Stimulated activated memory B cell treated with anti-CD40 and anti-IgM and Interleukin-4, amounts not matched to agents 10 μg/mL and 1 μg/mL and 100 μg/mL, for 72 hours (primary cell): ENCODE data around the gene DUSP21.
"Not testable (repeated sequence)": the region's sequence is repeated elsewhere in the genome, so short reads cannot be mapped to it uniquely, and the experiment has no call there.

Experiments used
- ATAC-seq: fragments of 150-1000 bp; cut with Tn5 transposase; 2 replicates; pipeline ENCODE4 v1.10.0; 2021
- H3K27ac Mint-ChIP-seq: one replicate; pipeline ENCODE4 v1.8.0; 2022; ENCODE audit warnings: mild to moderate bottlenecking, mixed read lengths
- H3K27me3 Mint-ChIP-seq: one replicate; pipeline ENCODE4 v1.8.0; 2022; ENCODE audit warnings: mixed read lengths
- H3K36me3 Mint-ChIP-seq: one replicate; pipeline ENCODE4 v1.8.0; 2022; ENCODE audit warnings: mixed read lengths
- H3K4me1 Mint-ChIP-seq: one replicate; pipeline ENCODE4 v1.8.0; 2022; ENCODE audit warnings: mixed read lengths
- H3K4me3 Mint-ChIP-seq: one replicate; pipeline ENCODE4 v1.8.0; 2022; ENCODE audit warnings: mild to moderate bottlenecking, moderate library complexity, mixed read lengths
- H3K9me3 Mint-ChIP-seq: one replicate; pipeline ENCODE4 v1.8.0; 2022; ENCODE audit warnings: mixed read lengths

DUSP21 gene

DNA sequence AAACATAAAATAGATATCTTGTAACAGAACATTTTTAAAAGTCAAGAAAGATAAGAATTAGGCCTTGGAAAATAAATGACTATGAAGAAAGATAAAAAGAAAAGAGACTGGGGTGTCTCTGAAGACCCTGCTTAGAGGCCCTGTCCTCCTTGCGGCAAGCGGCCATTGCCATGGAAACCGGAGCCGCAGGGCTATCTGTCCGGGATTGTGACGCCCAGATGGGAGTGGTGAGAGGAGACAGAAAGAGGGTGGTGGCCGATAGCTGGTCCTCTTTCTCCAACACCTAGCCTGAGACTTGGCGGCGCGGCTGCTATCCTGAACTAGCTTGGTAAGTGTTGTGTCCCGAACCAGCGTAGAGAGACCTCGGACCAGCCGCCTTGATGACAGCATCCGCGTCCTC lies at the start of gene DUSP21:
TSS of gene DUSP21 (plus strand) at position 269 of the 400 bp plus-strand sequence. CDS start at position 381, 112 bp downstream.
- no peak within 1 kb of the TSS for H3K4me3 Mint-ChIP-seq
- no peak within 1 kb of the TSS for H3K27ac Mint-ChIP-seq
- no peaks in the 10 kb centered on the region for H3K27me3 Mint-ChIP-seq
- no peaks in the 10 kb centered on the region for H3K36me3 Mint-ChIP-seq
- H3K4me1 Mint-ChIP-seq, result no peaks in the 10 kb centered on the region
- no peak for ATAC-seq
- H3K9me3 Mint-ChIP-seq, result no peaks in the 10 kb centered on the region

DNA sequence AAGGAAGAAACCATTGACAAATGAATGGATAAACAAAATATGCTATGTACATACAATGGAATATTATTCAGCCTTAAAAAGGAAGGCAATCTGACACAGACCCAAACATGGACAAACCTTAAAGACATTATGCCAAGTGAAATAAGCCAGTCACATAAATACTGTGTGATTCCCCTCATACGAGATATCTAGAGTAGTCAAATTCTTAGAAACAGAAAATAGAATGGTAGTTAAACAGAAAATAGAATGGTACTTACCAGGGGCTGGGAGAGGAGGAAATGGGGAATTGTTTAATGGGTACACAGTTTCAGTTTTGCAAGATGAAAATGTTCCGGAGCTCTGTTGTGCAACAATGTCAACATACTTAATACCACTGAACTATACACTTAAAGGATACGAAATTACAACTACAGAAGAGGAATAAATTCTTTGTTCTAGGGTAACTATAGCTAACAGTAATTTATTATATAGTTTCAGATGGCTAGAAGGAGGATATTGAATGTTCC lies 47.8 kb upstream of the DUSP21 start:
- no peak overlapping the region for H3K27ac Mint-ChIP-seq
- no peaks in the 10 kb centered on the region for H3K27me3 Mint-ChIP-seq
- H3K4me1 Mint-ChIP-seq, result peaks cover 5% of the 10 kb centered on the region
- H3K36me3 Mint-ChIP-seq, result no peaks in the 10 kb centered on the region
- H3K9me3 Mint-ChIP-seq, result no peaks in the 10 kb centered on the region
- no peak overlapping the region for H3K4me3 Mint-ChIP-seq
- no peak for ATAC-seq

DNA sequence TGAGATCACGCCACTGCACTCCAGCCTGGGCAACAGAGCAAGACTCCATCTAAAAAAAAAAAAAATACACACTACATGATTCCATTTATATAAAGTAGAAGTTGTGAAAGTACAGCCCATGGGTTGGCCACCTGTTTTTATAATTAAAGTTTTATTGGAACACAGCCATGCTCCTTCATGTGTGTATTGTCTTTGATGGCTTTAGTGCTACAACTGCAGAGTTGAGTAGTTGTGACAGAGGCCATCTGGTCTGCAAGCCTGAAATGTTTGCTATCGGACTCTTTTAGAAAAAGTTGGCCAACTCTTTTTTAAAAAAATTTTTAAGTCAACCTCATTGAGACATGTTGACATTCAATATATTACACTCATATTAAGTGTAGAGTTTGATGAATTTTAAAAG lies 41.2 kb upstream of the DUSP21 start:
- no peak for ATAC-seq
- Mint-ChIP-seq H3K27ac (no peak overlapping the region), H3K4me1 (no peaks in the 10 kb centered on the region), H3K27me3 (no peaks in the 10 kb centered on the region), H3K9me3 (no peaks in the 10 kb centered on the region), H3K4me3 (no peak overlapping the region), H3K36me3 (no peaks in the 10 kb centered on the region)

DNA sequence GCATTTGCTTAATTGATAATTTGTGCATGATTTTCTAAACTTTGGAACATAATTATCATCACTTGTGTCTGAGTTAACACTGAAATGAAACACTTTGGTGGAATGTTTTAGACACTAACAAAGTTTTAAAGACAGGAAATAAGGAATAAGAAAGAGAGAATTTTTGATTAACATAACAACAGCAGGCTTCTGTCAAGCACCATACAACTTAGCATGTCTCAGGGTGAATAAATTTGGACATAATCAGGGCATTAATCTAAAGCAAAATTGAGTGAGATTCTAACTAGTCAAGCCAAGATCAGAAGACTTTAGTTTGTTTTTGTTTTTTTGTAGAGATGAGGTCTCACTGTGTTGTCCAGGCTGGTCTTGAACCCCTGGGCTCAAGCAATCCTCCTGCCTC lies 28.1 kb upstream of the DUSP21 start:
- Mint-ChIP-seq H3K36me3 (no peaks in the 10 kb centered on the region), H3K9me3 (no peaks in the 10 kb centered on the region), H3K4me3 (no peak overlapping the region), H3K4me1 (no peaks in the 10 kb centered on the region), H3K27ac (no peak overlapping the region), H3K27me3 (peaks cover 9% of the 10 kb centered on the region)
- no peak for ATAC-seq

DNA sequence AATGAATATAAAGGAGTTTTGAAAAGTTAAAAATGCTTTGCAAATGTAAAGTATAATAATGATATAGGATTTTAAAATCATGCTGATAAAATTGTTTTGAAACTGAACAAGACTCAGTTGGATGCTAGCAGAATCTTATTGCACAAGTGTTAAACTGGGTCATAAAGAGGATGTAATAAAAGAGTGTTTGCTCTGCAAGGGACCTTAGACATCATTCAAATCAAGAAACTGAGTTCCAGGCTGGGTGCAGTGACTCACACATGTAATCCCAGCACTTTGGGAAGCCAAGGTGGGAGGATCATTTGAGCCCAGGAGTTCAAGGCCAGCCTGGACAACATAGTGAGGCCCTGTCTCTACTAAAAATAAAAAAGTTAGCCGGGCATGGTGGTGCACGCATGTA lies 27.5 kb upstream of the DUSP21 start:
- Mint-ChIP-seq H3K27me3 (peaks cover 9% of the 10 kb centered on the region), H3K36me3 (no peaks in the 10 kb centered on the region), H3K4me3 (no peak overlapping the region), H3K27ac (no peak overlapping the region), H3K9me3 (no peaks in the 10 kb centered on the region), H3K4me1 (no peaks in the 10 kb centered on the region)
- ATAC-seq, result no peak

DNA sequence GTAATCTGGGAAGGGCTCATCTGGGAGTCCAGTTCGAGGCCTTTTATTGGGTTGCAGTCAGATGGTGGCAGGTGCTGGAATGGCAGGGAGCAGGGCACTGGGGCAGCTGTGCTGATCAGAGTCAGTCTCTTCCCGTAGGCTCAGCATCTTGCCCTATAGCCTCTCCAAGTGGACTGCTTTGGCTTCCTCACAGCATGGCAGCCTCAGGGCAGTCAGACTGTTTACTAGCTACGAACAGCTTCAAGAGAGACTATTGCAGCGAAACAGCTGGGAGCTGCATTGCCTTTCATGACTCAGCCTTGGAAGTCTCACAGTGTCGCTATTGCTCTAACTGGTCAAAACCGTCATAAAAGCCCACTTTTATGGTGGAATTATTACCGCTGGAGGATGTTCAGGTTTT lies 26.8 kb upstream of the DUSP21 start:
- no peak for ATAC-seq
- peaks cover 9% of the 10 kb centered on the region for H3K27me3 Mint-ChIP-seq
- H3K9me3 Mint-ChIP-seq, result peaks cover 2% of the 10 kb centered on the region
- no peak overlapping the region for H3K27ac Mint-ChIP-seq
- no peaks in the 10 kb centered on the region for H3K4me1 Mint-ChIP-seq
- H3K4me3 Mint-ChIP-seq, result no peak overlapping the region
- no peaks in the 10 kb centered on the region for H3K36me3 Mint-ChIP-seq

DNA sequence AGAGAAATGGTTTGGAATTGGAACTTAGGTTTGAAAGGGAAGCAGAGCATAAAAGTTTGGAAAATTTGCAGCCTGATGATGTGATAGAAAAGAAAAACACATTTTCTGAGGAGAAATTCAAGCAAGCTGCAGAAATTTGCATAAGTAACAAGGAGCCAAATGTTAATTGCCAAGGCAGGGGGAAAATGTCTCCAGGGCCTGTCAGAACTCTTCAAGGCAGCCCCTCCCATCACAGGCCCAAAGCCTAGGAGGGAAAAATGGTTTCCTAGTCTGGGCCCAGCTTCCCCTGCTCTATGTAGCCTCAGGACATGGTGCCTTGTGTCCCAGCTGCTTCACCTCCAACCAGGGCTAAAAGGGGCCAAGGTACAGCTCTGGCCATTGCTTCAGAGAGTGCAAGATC lies 21.2 kb upstream of the DUSP21 start:
- peaks cover 4% of the 10 kb centered on the region for H3K9me3 Mint-ChIP-seq
- H3K36me3 Mint-ChIP-seq, result no peaks in the 10 kb centered on the region

DNA sequence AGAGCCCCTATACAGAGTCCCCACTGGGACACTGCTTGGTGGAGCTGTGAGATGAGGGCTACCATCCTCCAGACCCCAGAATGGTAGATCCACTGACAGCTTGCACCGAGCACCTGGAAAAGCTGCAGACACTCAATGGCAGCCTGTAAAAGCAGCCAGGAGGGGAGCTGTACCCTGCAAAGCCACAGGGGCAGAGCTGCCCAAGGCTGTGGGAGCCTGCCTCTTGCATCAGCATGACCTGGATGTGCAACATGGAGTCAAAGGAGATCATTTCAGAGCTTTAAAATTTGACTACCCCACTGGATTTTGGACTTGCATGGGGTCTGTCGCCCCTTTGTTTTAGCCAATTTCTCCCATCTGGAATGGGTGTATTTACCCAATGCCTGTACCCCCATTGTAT lies 20.6 kb upstream of the DUSP21 start:
- not testable (repeated sequence) for H3K36me3 Mint-ChIP-seq, H3K27me3 Mint-ChIP-seq, H3K9me3 Mint-ChIP-seq, H3K27ac Mint-ChIP-seq, H3K4me3 Mint-ChIP-seq, H3K4me1 Mint-ChIP-seq, ATAC-seq

More for the DNA sequence above, 21.2 kb upstream of the DUSP21 start:
- Mint-ChIP-seq H3K27me3 (no peaks in the 10 kb centered on the region), H3K4me1 (no peaks in the 10 kb centered on the region), H3K4me3 (no peak overlapping the region), H3K27ac (no peak overlapping the region)
- ATAC-seq, result no peak

DNA sequence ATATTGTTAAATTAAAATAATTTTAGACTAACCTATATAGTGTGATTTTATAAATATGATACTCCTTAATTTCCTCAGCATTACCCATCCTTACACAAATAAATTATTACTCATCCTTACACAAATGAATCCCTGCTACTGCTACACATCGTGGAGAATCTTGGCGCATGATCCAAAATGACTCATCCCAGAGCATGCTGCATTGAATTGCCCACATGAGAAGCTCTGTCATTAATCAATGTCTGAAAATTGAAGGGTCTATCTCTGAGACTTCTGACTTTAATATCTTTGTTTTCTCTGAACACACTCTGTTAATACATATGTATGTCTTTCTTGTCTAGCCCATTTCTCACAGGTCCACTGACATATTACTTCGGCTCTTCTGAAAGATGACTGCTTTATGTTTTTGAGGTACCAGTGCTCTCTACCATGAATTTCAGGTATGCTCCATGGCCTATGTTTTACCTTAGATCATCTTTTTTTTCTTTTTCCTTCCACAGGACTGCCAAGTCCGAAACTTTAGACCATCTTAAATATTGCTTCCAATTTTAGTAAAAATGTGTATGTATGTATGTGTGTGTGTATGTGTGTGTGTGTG lies 15.7 kb upstream of the DUSP21 start:
- no peaks in the 10 kb centered on the region for H3K36me3 Mint-ChIP-seq
- no peak overlapping the region for H3K4me3 Mint-ChIP-seq
- no peak for ATAC-seq
- no peak overlapping the region for H3K27ac Mint-ChIP-seq
- no peaks in the 10 kb centered on the region for H3K27me3 Mint-ChIP-seq
- no peaks in the 10 kb centered on the region for H3K4me1 Mint-ChIP-seq
- no peaks in the 10 kb centered on the region for H3K9me3 Mint-ChIP-seq

DNA sequence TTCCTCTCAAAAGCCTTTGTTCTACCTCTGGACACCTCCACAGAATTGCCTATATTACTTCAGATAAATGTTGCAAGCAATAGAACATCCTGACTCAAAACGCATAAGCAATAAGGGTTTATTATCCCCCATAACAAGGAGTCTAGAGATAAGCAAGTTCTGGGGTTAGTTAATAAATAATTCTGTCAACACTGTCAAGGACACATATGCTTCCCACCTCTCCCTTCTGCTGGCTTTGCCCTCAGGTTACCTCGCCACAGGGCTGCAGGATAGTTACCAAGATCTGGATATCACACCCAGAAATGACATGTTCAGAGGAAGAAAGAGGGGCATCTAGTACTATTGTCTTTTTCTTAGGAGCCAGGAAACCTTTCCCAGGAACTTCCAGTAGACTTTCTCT lies 14.0 kb upstream of the DUSP21 start:
- ATAC-seq, result no peak
- H3K4me3 Mint-ChIP-seq, result no peak overlapping the region
- no peaks in the 10 kb centered on the region for H3K4me1 Mint-ChIP-seq
- no peaks in the 10 kb centered on the region for H3K36me3 Mint-ChIP-seq
- H3K9me3 Mint-ChIP-seq, result no peaks in the 10 kb centered on the region
- H3K27ac Mint-ChIP-seq, result no peak overlapping the region
- no peaks in the 10 kb centered on the region for H3K27me3 Mint-ChIP-seq

DNA sequence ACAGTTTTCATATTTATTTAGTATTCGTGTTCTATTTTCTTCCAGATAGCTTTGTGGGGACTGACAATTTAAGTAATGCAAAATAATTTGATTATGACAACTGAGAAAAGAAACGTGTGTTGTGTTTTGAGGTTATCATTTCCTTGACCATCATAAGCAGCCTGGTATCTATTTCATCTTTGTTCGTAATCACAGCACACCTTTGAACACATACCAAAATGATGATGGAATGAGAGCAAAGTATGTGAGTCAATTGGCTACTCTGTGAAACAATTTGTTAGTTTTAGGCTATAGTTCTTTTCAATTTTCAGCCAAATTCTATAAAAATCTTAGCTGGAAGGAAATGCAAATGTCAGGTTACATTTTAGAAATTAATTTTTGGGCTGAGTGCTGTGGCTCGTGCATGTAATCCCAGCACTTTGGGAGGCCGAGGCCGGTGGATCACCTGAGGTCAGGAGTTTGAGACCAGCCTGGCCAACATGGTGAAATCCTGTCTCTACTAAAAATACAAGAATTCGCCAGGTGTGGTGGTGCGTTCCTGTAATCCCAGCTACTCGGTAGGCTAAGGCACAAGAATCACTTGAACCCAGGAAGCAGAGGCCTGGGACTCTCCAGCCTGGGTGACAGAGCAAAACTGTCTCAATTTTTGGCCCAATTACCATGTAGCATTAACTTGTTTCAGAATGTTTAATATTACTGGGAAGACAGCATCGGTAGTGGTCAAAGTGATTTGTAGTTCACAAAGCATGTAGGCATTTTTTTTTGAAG lies 1.1 kb upstream of the DUSP21 start:
- H3K9me3 Mint-ChIP-seq, result no peaks in the 10 kb centered on the region

DNA sequence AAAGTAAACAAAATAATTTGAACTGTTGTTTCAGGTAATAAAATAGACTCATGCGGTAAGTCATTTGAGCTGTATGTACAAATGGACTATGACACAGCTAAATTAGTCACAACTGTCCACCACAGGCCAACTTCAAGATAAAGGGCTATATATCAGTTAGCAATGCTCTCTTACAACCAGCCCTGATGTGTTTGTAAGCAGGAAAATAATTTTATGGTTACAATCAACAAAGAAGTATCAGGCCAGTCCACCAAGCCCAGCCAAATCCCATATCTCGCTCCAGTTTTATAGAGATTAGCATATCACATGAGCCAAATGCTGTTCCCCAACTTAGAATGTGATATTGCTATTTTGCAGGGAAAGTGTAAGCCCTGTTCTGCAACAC lies 511 bp upstream of the DUSP21 start:
- H3K9me3 Mint-ChIP-seq, result no peaks in the 10 kb centered on the region
- no peaks in the 10 kb centered on the region for H3K36me3 Mint-ChIP-seq
- H3K27ac Mint-ChIP-seq, result no peak overlapping the region
- H3K4me1 Mint-ChIP-seq, result no peaks in the 10 kb centered on the region
- no peaks in the 10 kb centered on the region for H3K27me3 Mint-ChIP-seq
- no peak overlapping the region for H3K4me3 Mint-ChIP-seq
- no peak for ATAC-seq

More for the DNA sequence above, 1.1 kb upstream of the DUSP21 start:
- Mint-ChIP-seq H3K27me3 (no peaks in the 10 kb centered on the region), H3K36me3 (no peaks in the 10 kb centered on the region), H3K27ac (no peak overlapping the region), H3K4me1 (no peaks in the 10 kb centered on the region), H3K4me3 (no peak overlapping the region)
- ATAC-seq, result no peak

DNA sequence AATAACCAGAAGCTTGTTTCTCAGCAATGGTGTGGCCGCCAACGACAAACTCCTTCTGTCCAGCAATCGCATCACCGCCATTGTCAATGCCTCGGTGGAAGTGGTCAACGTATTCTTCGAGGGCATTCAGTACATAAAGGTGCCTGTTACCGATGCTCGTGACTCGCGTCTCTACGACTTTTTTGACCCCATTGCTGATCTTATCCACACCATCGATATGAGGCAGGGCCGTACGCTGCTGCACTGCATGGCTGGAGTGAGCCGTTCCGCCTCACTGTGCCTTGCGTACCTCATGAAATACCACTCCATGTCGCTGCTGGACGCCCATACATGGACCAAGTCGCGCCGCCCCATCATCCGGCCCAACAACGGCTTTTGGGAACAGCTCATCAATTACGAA lies 383 bp downstream of the DUSP21 start:
- Mint-ChIP-seq H3K4me3 (no peak overlapping the region), H3K9me3 (no peaks in the 10 kb centered on the region), H3K4me1 (no peaks in the 10 kb centered on the region), H3K36me3 (no peaks in the 10 kb centered on the region), H3K27me3 (no peaks in the 10 kb centered on the region), H3K27ac (no peak overlapping the region)
- ATAC-seq, result no peak

DNA sequence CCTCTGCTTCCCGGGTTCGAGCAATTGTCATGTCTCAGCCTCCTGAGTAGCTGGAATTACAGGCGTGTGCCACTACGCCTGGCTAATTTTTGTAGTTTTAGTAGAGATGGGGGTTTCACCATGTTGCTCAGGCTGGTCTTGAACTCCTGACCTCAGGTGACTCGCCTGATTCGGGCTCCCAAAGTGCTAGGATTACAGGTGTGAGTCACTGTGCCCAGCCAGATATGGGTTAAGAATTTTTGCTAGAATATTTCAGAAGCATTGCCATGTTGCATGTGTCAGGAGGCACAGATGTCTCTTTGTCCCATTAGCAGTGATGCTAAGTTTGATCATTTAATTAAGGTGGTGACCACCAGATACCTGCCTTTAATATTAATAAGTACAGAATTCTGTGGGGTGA lies 7.1 kb downstream of the DUSP21 start:
- not testable (repeated sequence) for H3K36me3 Mint-ChIP-seq, H3K4me1 Mint-ChIP-seq, H3K27ac Mint-ChIP-seq, H3K9me3 Mint-ChIP-seq, ATAC-seq, H3K4me3 Mint-ChIP-seq, H3K27me3 Mint-ChIP-seq

DNA sequence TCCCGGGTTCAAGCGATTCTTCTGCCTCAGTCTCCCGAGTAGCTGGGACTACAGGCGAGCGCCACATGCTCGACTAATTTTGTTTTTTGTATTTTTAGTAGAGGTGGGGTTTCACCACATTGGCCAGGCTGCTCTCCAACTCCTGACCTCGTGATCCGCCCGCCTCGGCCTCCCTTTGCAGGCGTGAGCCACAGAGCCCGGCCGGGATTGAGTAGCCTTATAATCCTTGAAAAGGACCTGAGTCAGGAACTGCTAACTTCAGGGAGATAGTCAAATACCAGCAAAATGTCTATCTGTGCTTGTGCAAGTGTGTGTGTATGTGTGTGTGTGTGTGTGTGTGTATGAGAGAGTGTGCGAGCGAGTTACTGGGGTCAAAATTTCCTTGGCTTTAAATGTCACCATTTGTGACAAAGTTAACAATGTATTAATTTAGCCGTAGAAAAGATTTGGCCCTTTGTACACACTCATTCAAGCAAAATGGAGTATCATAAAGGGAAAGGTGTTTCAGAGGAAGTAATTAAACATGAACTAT lies 27.4 kb downstream of the DUSP21 start:
- H3K9me3 Mint-ChIP-seq, result no peaks in the 10 kb centered on the region
- H3K4me3 Mint-ChIP-seq, result peak overlapping the region; percentile 55

More for the DNA sequence above, 27.4 kb downstream of the DUSP21 start:
- ATAC-seq, result no peak
- no peaks in the 10 kb centered on the region for H3K27me3 Mint-ChIP-seq
- no peaks in the 10 kb centered on the region for H3K36me3 Mint-ChIP-seq
- peaks cover 6% of the 10 kb centered on the region for H3K4me1 Mint-ChIP-seq
- no peak overlapping the region for H3K27ac Mint-ChIP-seq
